H9 (cell line): ENCODE measurements around the gene TBR1. TPM values are rescaled to one million over a fixed set of nuclear protein-coding genes. Genes with fewer than 3 reads are reported as not detected.

Experiments used
- DNase-seq: peaks from one replicate; pipeline ENCODE4 v3.0.0-alpha.2; 2017
- H2AFZ ChIP-seq: one replicate; pipeline ENCODE4 v1.6.1; 2013; ENCODE audit warnings: mild to moderate bottlenecking, low read length, control low read depth, moderate library complexity
- H2AK5ac ChIP-seq: 2 replicates; pipeline ENCODE4 v1.6.1; 2013; ENCODE audit warnings: low read length, control low read depth, mixed read lengths; ENCODE audit not compliant: insufficient read length
- H2BK120ac ChIP-seq: one replicate; pipeline ENCODE4 v1.6.1; 2013; ENCODE audit warnings: low read depth, mild to moderate bottlenecking, low read length, control low read depth, inconsistent platforms; ENCODE audit not compliant: poor library complexity, severe bottlenecking
- H2BK12ac ChIP-seq: 2 replicates; pipeline ENCODE4 v1.6.1; 2013; ENCODE audit warnings: low read length, control low read depth, mixed read lengths, low read depth; ENCODE audit not compliant: insufficient read length
- H2BK15ac ChIP-seq: 2 replicates; pipeline ENCODE4 v1.6.1; 2013; ENCODE audit warnings: low read depth, low read length, control low read depth
- H2BK20ac ChIP-seq: one replicate; pipeline ENCODE4 v1.6.1; 2013; ENCODE audit warnings: low read depth, mild to moderate bottlenecking, low read length, control low read depth, inconsistent platforms; ENCODE audit not compliant: poor library complexity, severe bottlenecking
- H2BK5ac ChIP-seq: 2 replicates; pipeline ENCODE4 v1.6.1; 2013; ENCODE audit warnings: low read length, control low read depth, mixed read lengths; ENCODE audit not compliant: insufficient read length
- H3K14ac ChIP-seq: 2 replicates; pipeline ENCODE4 v1.6.1; 2013; ENCODE audit warnings: low read length, control low read depth; ENCODE audit not compliant: insufficient read depth
- H3K18ac ChIP-seq: 2 replicates; pipeline ENCODE4 v1.6.1; 2013; ENCODE audit warnings: low read depth, mild to moderate bottlenecking, mixed read lengths, low read length, control low read depth; ENCODE audit not compliant: insufficient read length
- H3K23ac ChIP-seq: 2 replicates; pipeline ENCODE4 v1.6.1; 2013; ENCODE audit warnings: low read length, control low read depth, mixed read lengths, low read depth; ENCODE audit not compliant: insufficient read length
- H3K23me2 ChIP-seq: 2 replicates; pipeline ENCODE4 v1.6.1; 2013; ENCODE audit warnings: low read depth, mild to moderate bottlenecking, mixed read lengths, low read length, control low read depth; ENCODE audit not compliant: insufficient read length, poor library complexity, severe bottlenecking
- H3K27ac ChIP-seq: 2 replicates; pipeline ENCODE4 v1.5.1; 2013; ENCODE audit warnings: low read length, control low read depth, mixed read lengths, low read depth; ENCODE audit not compliant: insufficient read length
- H3K27me3 ChIP-seq: 2 replicates; pipeline ENCODE4 v1.6.1; 2013; ENCODE audit warnings: low read length, control low read depth, inconsistent platforms; ENCODE audit not compliant: insufficient read depth
- H3K4ac ChIP-seq: 2 replicates; pipeline ENCODE4 v1.6.1; 2013; ENCODE audit warnings: low read depth, mild to moderate bottlenecking, control low read depth, inconsistent platforms, low read length, moderate library complexity
- H3K4me1 ChIP-seq: 2 replicates; pipeline ENCODE4 v1.6.1; 2013; ENCODE audit warnings: low read length, control low read depth, inconsistent platforms; ENCODE audit not compliant: insufficient read depth
- H3K4me2 ChIP-seq: 2 replicates; pipeline ENCODE4 v1.6.1; 2013; ENCODE audit warnings: low read length, control low read depth, mixed read lengths; ENCODE audit not compliant: insufficient read length, insufficient read depth
- H3K56ac ChIP-seq: 2 replicates; pipeline ENCODE4 v1.6.1; 2013; ENCODE audit warnings: low read depth, mild to moderate bottlenecking, mixed read lengths, low read length, control low read depth; ENCODE audit not compliant: insufficient read length
- H3K79me1 ChIP-seq: 2 replicates; pipeline ENCODE4 v1.6.1; 2013; ENCODE audit warnings: low read depth, mild to moderate bottlenecking, moderate library complexity, low read length, control low read depth, inconsistent platforms; ENCODE audit not compliant: insufficient read depth, poor library complexity, severe bottlenecking
- H3K79me2 ChIP-seq: 2 replicates; pipeline ENCODE4 v1.6.1; 2013; ENCODE audit warnings: low read length, control low read depth, inconsistent platforms; ENCODE audit not compliant: insufficient read depth
- H3K9ac ChIP-seq: 2 replicates; pipeline ENCODE4 v1.6.1; 2013; ENCODE audit warnings: low read length, control low read depth, mixed read lengths; ENCODE audit not compliant: insufficient read length; ENCODE audit errors: extremely low read depth
- H3K9me3 ChIP-seq: one replicate; pipeline ENCODE4 v1.6.1; 2013; ENCODE audit warnings: low read depth, low read length, inconsistent platforms; ENCODE audit not compliant: control insufficient read depth
- H3T11ph ChIP-seq: one replicate; pipeline ENCODE4 v1.6.1; 2013; ENCODE audit warnings: mild to moderate bottlenecking, low read length, control low read depth, inconsistent platforms
- H4K20me1 ChIP-seq: one replicate; pipeline ENCODE4 v1.6.1; 2013; ENCODE audit not compliant: control insufficient read depth, insufficient read length, insufficient read depth
- H4K5ac ChIP-seq: 2 replicates; pipeline ENCODE4 v1.6.1; 2013; ENCODE audit warnings: low read depth, mild to moderate bottlenecking, mixed read lengths, low read length, control low read depth; ENCODE audit not compliant: insufficient read length
- H4K8ac ChIP-seq: replicated peaks from 2 replicates; pipeline ENCODE4 v1.6.1; 2013; ENCODE audit warnings: low read length, control low read depth, mixed read lengths, low read depth; ENCODE audit not compliant: insufficient read length
- H4K91ac ChIP-seq: 2 replicates; pipeline ENCODE4 v1.6.1; 2013; ENCODE audit warnings: low read depth, mild to moderate bottlenecking, moderate library complexity, mixed read lengths, low read length, control low read depth; ENCODE audit not compliant: insufficient read length
- H3K27ac Mint-ChIP-seq, 3 experiments: 2 replicates in 2 of 3; 3 replicates in 1 of 3; pipeline ENCODE4 v1.8.0; 2020 to 2021; ENCODE audit warnings: mixed read lengths in 3 of 3, mild to moderate bottlenecking in 1 of 3, moderate library complexity in 1 of 3
- H3K27me3 Mint-ChIP-seq: 2 replicates; pipeline ENCODE4 v1.8.0; 2021; ENCODE audit warnings: low read depth, mild to moderate bottlenecking, moderate library complexity, mixed read lengths
- H3K36me3 Mint-ChIP-seq, 3 experiments: 2 replicates in 2 of 3; 3 replicates in 1 of 3; pipeline ENCODE4 v1.8.0; 2020 to 2021; ENCODE audit warnings: low read depth in 3 of 3, mixed read lengths in 3 of 3; ENCODE audit not compliant: insufficient read depth in 1 of 3
- H3K4me1 Mint-ChIP-seq, 2 experiments: 2 replicates each; pipeline ENCODE4 v1.8.0; 2020; ENCODE audit warnings: mixed read lengths in 2 of 2
- H3K4me3 Mint-ChIP-seq, 2 experiments: 2 replicates in 1 of 2; 3 replicates in 1 of 2; pipeline ENCODE4 v1.8.0; 2020 to 2021; ENCODE audit warnings: mild to moderate bottlenecking in 2 of 2, mixed read lengths in 2 of 2, moderate library complexity in 1 of 2
- H3K9me3 Mint-ChIP-seq, 2 experiments: 2 replicates in 1 of 2; 3 replicates in 1 of 2; pipeline ENCODE4 v1.8.0; 2020; ENCODE audit warnings: mild to moderate bottlenecking in 2 of 2, mixed read lengths in 2 of 2, moderate library complexity in 1 of 2
- CTCF ChIP-seq: fragments of 200-600 bp; sonication (generic); conservative IDR thresholded peaks from 3 replicates; pipeline ENCODE4 v1.8.0; 2021; ENCODE audit warnings: antibody characterized with exemption, mild to moderate bottlenecking
- total RNA-seq: library from RNA; stranded (reverse); gene quantifications from 2 replicates; pipeline ENCODE4 v1.2.1, GENCODE V29; 2021

Gene TBR1
- total RNA-seq, 1 experiment from 2014 or later, result 0.24 TPM

- Histone ChIP-seq H3T11ph (no peak overlapping the region), H4K20me1 (no peaks in the 10 kb centered on the region), H2BK5ac (no peak overlapping the region), H3K4ac (no peak overlapping the region), H3K27ac (no peak overlapping the region), H4K91ac (no peak overlapping the region), H2BK20ac (no peak overlapping the region), H3K9ac (no peak overlapping the region), H3K18ac (no peak overlapping the region), H4K5ac (no peak overlapping the region), H3K4me2 (no peak overlapping the region), H3K9me3 (no peaks in the 10 kb centered on the region), H2BK120ac (no peak overlapping the region), H4K8ac (no peak overlapping the region), H3K79me1 (no peaks in the 10 kb centered on the region), H2BK15ac (no peak overlapping the region), H2AFZ (no peak overlapping the region), H3K4me1 (peaks cover 5% of the 10 kb centered on the region; the same call in 1 of the 2 replicates), H3K14ac (no peak overlapping the region), H3K23me2 (no peaks in the 10 kb centered on the region), H3K23ac (no peak overlapping the region), H3K79me2 (no peaks in the 10 kb centered on the region), H3K27me3 (no peaks in the 10 kb centered on the region), H2AK5ac (no peak overlapping the region), H2BK12ac (no peak overlapping the region), H3K56ac (no peak overlapping the region)
- no peaks in the 10 kb centered on the region for H3K27me3 Mint-ChIP-seq
- peaks cover 27 to 32% of the 10 kb centered on the region in 2 experiments for H3K4me1 Mint-ChIP-seq
- TF ChIP-seq CTCF, result no peak
- H3K4me3 Mint-ChIP-seq, result no peak overlapping the region
- no peaks in the 10 kb centered on the region for H3K9me3 Mint-ChIP-seq
- no peak overlapping the region for H3K27ac Mint-ChIP-seq
- H3K36me3 Mint-ChIP-seq, result peaks cover 0 to 14% (median 3%) of the 10 kb centered on the region in 3 experiments; a peak in 3 of 7 replicates
- DNase-seq, result no peak
Observed at GRCh38 chr2:161373942-161374341, 42.2 kb upstream of the TBR1 start.
